Hematopoietic multipotent progenitor cell treated with erythropoietin and hydrocortisone succinate and interleukin-3 and kit ligand, for 15 days (in vitro differentiated cells): Measurements from ENCODE around the gene KIAA1586.
"Not testable (repeated sequence)": the region's sequence is repeated elsewhere in the genome, so short reads cannot be mapped to it uniquely, and the experiment has no call there.

Experiments
- DNase-seq: peaks from one replicate; pipeline ENCODE4 v3.0.0-alpha.2; 2015; ENCODE audit warnings: low spot score

KIAA1586 gene

GRCh38 chr6:57047257-57047585 lies 728 bp downstream of the KIAA1586 start:
- DNase-seq: not testable (repeated sequence)

- DNase-seq: peak; percentile 26
These were observed 1.4 kb downstream of the KIAA1586 start for GRCh38 chr6:57047859-57048258.

GRCh38 chr6:57048577-57048976 lies 2.1 kb downstream of the KIAA1586 start:
- DNase-seq: peak; percentile 32

GRCh38 chr6:57063847-57064246 lies 17.4 kb downstream of the KIAA1586 start:
- DNase-seq: no peak

- no peak for DNase-seq
These were observed 18.3 kb downstream of the KIAA1586 start for GRCh38 chr6:57064809-57065208.

- DNase-seq: no peak
These were observed 21.6 kb downstream of the KIAA1586 start for GRCh38 chr6:57068061-57068460.

GRCh38 chr6:57069228-57069627 lies 22.7 kb downstream of the KIAA1586 start:
- DNase-seq: no peak

GRCh38 chr6:57069920-57070331 lies 23.4 kb downstream of the KIAA1586 start:
- no peak for DNase-seq

- DNase-seq: no peak
These were observed 25.6 kb downstream of the KIAA1586 start for GRCh38 chr6:57072108-57072507.

- DNase-seq: no peak
These were observed 27.9 kb downstream of the KIAA1586 start for GRCh38 chr6:57074383-57074782.

GRCh38 chr6:57075092-57075491 lies 28.6 kb downstream of the KIAA1586 start:
- DNase-seq: no peak

- no peak for DNase-seq
These were observed 32.2 kb downstream of the KIAA1586 start for GRCh38 chr6:57078531-57079207.

- no peak for DNase-seq
These were observed 39.0 kb downstream of the KIAA1586 start for GRCh38 chr6:57085471-57085870.

- DNase-seq: no peak
These were observed 40.4 kb downstream of the KIAA1586 start for GRCh38 chr6:57086843-57087242.

- DNase-seq: no peak
These were observed 41.4 kb downstream of the KIAA1586 start for GRCh38 chr6:57087916-57088315.

- peak; percentile 33 for DNase-seq
These were observed 42.8 kb downstream of the KIAA1586 start for GRCh38 chr6:57089265-57089664.

- DNase-seq: peak; percentile 99
These were observed 43.4 kb downstream of the KIAA1586 start, which contains the start of gene ZNF451 for GRCh38 chr6:57089687-57090457. ZNF451 (plus strand) TSS chr6:57090188; CDS start chr6:57090254, 66 bp downstream.

- not testable (repeated sequence) for DNase-seq
These were observed 44.1 kb downstream of the KIAA1586 start for GRCh38 chr6:57090458-57091067.

GRCh38 chr6:57091375-57091774 lies 44.9 kb downstream of the KIAA1586 start:
- not testable (repeated sequence) for DNase-seq

GRCh38 chr6:57094689-57095088 lies 48.2 kb downstream of the KIAA1586 start:
- no peak for DNase-seq

GRCh38 chr6:57097596-57097995 lies 51.1 kb downstream of the KIAA1586 start:
- no peak for DNase-seq

- no peak for DNase-seq
These were observed 56.5 kb downstream of the KIAA1586 start for GRCh38 chr6:57102976-57103375.

- DNase-seq: no peak
These were observed 57.8 kb downstream of the KIAA1586 start for GRCh38 chr6:57104336-57104735.
